Astrocyte of the spinal cord (primary cell): ENCODE measurements around the gene PACSIN3.
A peak's percentile ranks its signal among the peaks of the same experiment; 100 is the strongest.

Experiments
- DNase-seq: peaks from one replicate; pipeline ENCODE4 v3.0.0; 2011; ENCODE audit warnings: low read depth, low spot score
- H3K4me3 ChIP-seq: 2 replicates; pipeline ENCODE4 v1.5.1; 2011; ENCODE audit warnings: low read depth, mild to moderate bottlenecking, low read length, moderate library complexity
- in situ Hi-C: cut with HindIII; loops from 2 replicates; pipeline ENCODE4 v1.10.0; 2017; ENCODE audit warnings: low sequenced_read_pairs
- TF ChIP-seq, protein P1 (sequence below): IDR thresholded peaks from 2 replicates; pipeline ENCODE4 v1.5.1; 2012; ENCODE audit warnings: low read depth, mild to moderate bottlenecking, low read length, inconsistent platforms

The PACSIN3 gene

DNA sequence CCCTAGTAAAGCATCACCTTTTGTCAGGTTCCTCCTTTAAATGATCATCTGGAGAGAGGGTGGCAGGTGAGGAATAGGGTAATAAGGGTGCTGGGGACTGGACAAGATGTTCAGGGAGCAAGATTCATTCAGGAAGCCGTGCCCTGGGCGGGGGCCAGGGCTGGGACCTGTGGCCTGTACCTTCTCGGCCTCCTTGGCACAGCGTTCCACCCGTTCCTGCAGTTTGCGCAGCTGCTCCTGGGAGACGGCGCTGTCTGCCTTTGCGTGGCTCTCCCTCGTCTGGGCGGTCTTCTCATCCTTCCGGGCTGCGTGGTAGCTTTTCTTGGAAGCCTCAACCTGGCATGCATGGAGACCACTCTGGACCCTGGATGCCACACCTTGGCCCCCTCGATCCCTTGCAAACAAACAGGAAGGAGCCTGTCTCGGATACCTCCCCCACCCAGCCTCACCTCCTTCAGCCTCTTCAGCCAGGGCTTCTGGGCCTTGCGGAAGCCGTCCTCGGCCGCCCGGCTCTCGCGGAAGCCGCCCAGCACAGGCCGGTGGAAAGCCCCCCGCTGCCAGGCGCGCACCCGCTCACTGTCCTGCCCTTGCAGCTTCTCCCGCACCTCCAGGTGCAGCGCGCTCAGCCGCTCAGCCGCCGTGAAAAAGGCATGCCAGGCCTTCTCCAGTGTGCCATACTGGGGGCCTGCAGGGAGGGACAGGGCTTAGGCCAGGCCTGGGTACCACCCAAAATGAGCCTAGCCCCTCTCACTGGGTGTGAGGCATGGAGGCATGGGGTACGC lies 6.0 kb downstream of the PACSIN3 start:
- in situ Hi-C loops = no loop called here
- H3K4me3 ChIP-seq = no peak overlapping the region
- DNase-seq = no peak
- TF ChIP-seq, protein P1, sequence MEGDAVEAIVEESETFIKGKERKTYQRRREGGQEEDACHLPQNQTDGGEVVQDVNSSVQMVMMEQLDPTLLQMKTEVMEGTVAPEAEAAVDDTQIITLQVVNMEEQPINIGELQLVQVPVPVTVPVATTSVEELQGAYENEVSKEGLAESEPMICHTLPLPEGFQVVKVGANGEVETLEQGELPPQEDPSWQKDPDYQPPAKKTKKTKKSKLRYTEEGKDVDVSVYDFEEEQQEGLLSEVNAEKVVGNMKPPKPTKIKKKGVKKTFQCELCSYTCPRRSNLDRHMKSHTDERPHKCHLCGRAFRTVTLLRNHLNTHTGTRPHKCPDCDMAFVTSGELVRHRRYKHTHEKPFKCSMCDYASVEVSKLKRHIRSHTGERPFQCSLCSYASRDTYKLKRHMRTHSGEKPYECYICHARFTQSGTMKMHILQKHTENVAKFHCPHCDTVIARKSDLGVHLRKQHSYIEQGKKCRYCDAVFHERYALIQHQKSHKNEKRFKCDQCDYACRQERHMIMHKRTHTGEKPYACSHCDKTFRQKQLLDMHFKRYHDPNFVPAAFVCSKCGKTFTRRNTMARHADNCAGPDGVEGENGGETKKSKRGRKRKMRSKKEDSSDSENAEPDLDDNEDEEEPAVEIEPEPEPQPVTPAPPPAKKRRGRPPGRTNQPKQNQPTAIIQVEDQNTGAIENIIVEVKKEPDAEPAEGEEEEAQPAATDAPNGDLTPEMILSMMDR = no peak

DNA sequence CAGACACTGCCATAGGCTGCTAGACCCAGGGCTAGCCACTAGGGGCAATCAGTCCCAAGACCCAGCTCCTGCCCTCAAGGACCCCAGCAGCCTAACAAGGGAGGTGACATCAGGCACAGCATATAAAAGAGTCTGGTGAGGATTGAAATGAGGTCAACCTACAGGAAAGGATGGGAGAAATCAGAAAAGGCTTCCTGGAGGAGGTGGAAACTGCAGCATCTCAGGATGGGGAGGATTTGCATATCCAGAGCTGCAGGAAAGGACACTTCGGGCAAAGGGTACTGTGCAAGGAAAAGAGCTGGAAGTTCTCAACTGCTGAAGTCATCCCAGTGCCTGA lies 6.6 kb downstream of the PACSIN3 start:
- in situ Hi-C loops = no loop called here
- DNase-seq = no peak
- TF ChIP-seq, protein P1 = peak; percentile 75
- H3K4me3 ChIP-seq = no peak overlapping the region

DNA sequence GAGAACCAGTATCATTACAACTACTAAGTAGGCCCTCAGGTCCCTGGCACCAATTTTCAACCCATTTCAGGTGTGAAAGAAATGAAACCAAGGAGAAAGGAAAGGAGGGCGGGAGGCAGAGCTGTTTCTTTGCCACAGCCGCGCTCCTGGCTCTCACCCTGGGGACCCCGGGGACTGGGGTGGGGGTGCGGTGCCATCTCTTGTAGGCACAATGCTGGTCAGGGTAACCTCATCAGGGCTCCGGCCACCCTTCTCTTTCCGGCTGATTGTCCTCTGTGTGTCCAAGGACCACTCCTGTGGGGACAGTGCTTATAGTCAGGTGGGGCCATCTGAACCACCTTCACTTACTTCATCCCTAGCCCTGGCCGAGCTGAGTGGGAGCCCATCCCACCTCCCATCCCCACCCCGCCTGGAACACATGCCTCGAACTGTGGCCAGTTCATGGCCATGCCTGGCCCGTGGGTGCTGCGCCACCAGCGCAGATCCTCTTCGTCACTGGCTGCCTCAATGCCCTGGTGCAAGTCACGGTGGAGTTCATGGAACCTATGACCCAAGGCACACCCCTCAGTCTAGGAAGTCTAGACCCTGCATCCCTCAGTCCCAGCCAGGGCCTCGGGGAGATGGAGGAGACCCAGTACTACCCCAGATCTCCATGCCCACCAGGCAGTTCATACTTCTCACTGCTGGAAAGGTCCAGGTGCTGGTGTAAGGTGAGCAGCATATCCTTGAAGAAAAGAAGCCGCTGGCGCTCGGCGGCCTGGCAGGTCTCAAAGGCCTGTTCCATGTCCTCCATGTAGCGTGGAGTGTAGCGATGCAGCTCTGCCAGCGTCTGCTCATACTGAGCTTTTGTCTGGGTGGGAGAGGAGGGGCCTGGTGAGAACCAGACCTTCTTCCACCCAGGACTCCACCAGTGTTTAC lies 7.2 kb downstream of the PACSIN3 start:
- H3K4me3 ChIP-seq = no peak overlapping the region
- in situ Hi-C loops = no loop called here
- TF ChIP-seq, protein P1 = no peak
- DNase-seq = no peak

DNA sequence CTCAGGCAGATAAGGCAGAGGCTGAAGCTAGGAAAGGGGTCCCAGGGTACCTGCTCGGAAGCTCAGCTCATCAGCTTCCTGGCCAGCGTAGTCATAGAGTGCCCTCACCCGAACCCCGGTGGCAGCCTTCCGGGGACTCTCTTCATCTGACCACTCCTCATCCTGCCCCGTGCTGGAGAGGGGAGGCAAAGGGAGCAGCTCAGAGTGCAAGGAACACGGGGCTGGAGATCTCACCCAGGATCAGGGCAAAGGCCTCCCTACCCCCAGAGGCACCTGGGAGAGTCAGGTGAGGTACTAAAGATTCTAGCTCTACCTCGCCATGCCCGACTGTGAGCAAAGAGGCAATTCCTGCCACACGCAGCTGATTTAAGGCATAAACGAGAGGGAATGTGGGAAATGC lies 7.9 kb downstream of the PACSIN3 start:
- no peak for DNase-seq
- in situ Hi-C loops = no loop called here
- no peak overlapping the region for H3K4me3 ChIP-seq
- TF ChIP-seq, protein P1 = no peak

DNA sequence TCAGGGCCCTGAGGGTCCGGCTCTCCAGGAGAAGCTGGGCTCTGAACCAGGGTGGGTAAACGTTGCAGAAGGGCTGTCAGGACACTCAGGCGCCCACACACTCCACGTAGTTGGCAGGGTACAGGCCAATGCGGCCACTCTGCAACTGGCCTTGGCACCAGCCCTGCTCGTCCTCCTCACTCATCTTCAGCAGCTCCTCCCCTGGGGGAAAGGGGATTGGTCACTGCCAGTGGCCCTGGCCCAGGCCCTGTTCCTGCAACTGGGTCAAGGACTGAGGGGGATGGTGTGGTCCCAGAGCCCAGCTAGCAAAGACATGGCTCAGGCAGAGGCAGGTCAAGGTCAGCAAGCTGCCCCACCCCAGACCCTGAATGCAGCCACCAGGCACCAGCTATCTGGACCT lies 8.4 kb downstream of the PACSIN3 start:
- in situ Hi-C loops = no loop called here
- no peak overlapping the region for H3K4me3 ChIP-seq
- DNase-seq = no peak

DNA sequence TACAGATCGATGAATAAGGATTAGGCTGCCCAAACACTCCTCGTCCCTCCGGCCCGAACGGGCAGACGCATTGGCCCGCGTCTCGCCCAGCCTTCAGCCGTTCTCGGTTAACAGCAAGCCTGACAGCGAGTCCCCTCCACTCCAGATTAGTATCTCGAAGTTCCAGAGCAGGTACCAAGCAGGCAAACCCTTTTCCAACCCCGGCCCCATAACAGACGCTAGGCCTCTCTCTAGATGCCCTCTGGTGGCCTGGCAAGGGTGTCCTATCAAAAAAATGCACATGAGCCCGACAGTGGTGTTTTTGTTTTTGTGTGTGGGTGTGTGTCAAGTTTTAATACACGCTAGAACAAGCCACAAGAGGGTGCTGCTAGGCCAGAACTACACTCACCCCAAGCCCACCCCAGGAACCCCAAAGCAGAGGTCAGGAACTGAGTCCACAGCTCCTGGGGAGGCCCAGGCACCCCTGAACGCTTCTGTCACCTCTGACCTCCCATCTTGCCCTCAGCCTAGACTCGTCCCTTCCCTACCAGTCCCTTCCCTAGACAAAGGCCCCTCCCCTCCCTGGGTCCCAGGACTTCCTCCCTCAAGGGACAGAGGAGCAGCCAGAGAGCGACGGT lies 8.9 kb downstream of the PACSIN3 start:
- peak overlapping the region; percentile 58 for H3K4me3 ChIP-seq
- peak; percentile 74 for DNase-seq
- TF ChIP-seq, protein P1 = peak; percentile 62
- in situ Hi-C loops = no loop called here

More for the DNA sequence above, 8.4 kb downstream of the PACSIN3 start:
- TF ChIP-seq, protein P1 = no peak
